Activated CD4-positive, alpha-beta T cell treated with anti-CD3 and anti-CD28 coated beads, Interleukin-2, amount 10 ng/mL, durations not matched to agents 7 days and 5 days (primary cell): ENCODE measurements around the gene MRTFB. TPM values are rescaled to one million over a fixed set of nuclear protein-coding genes. Genes with fewer than 3 reads are reported as not detected.

Experiments used
- CTCF ChIA-PET: fragments of 350-600 bp; sonication (Branson Sonifier 250); formaldehyde crosslinking; loops from one replicate; lab custom pipeline; 2021; ENCODE audit warnings: antibody characterized with exemption; lab: Charles Lee
- POLR2A ChIA-PET: fragments of 350-600 bp; sonication (Branson Sonifier 250); formaldehyde crosslinking; loops from one replicate; lab custom pipeline; 2021; ENCODE audit warnings: antibody characterized with exemption; lab: Charles Lee
- DNase-seq: peaks from one replicate; pipeline ENCODE4 v3.0.0-alpha.2; 2020
- H3K27ac Mint-ChIP-seq: one replicate; pipeline ENCODE4 v1.8.0; 2021; ENCODE audit warnings: mild to moderate bottlenecking, moderate library complexity, mixed read lengths
- H3K27me3 Mint-ChIP-seq: one replicate; pipeline ENCODE4 v1.8.0; 2021; ENCODE audit warnings: mixed read lengths
- H3K36me3 Mint-ChIP-seq: one replicate; pipeline ENCODE4 v1.8.0; 2021; ENCODE audit warnings: low read depth, mixed read lengths
- H3K4me1 Mint-ChIP-seq: one replicate; pipeline ENCODE4 v1.8.0; 2021; ENCODE audit warnings: mixed read lengths
- H3K4me3 Mint-ChIP-seq: one replicate; pipeline ENCODE4 v1.8.0; 2021; ENCODE audit warnings: mild to moderate bottlenecking, moderate library complexity, mixed read lengths
- H3K9me3 Mint-ChIP-seq: one replicate; pipeline ENCODE4 v1.8.0; 2021; ENCODE audit warnings: mixed read lengths
- total RNA-seq, 2 experiments: library from RNA; stranded (reverse); gene quantifications; one replicate each; pipeline ENCODE4 v1.2.3, GENCODE V29; 2021

The MRTFB gene
- total RNA-seq, 2 experiments from 2014 or later: 17.7 to 21.2 TPM

DNA sequence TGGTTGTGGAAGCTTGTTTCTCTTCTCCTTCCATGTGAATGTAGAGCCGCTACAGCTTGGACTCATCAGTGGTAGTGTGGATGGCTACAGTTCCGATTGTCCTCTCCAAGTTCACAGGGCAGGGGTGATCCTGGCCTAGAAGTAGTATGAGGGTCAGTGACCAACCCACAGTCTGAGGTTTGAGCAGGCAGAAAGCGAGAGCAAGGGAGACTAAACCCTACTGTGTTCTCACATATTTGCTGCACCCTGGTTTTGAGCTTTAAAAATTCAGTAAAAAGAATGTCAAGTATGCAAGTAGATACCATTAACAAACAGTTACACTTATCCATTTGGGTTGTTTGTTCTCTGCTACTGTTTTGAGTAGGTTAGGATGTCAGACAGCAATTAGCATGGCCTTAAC, 148.9 kb downstream of the MRTFB start:
- H3K27ac Mint-ChIP-seq: no peak overlapping the region
- peaks cover 4% of the 10 kb centered on the region for H3K9me3 Mint-ChIP-seq
- no peaks in the 10 kb centered on the region for H3K27me3 Mint-ChIP-seq
- no peaks in the 10 kb centered on the region for H3K4me1 Mint-ChIP-seq
- ChIA-PET CTCF (interaction anchor here (1.4 kb wide), 1 partner anchor 10 kb away, joined by 3 read pairs; no protein-coding TSS in a partner anchor), POLR2A (no interaction called here)
- no peak overlapping the region for H3K4me3 Mint-ChIP-seq
- DNase-seq: no peak
- H3K36me3 Mint-ChIP-seq: peaks cover 23% of the 10 kb centered on the region

DNA sequence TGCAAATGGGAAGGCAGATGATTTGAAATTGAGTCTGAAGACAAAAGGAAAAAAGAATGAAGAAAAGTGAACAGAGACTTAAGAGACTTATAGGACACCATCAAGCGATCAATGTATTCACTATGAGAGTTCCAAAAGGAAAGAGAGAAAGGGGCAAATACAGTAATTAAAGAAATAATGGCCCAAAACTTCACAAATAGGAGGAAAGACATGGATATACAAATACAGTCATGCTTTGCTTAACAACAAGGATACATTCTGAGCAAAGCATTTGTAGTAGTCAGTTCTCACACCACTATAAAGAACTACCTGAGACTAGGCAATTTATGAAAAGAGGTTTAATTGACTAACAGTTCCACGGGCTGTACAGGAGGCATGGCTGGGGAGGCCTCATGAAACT, 152.5 kb downstream of the MRTFB start:
- POLR2A ChIA-PET: no interaction called here
- CTCF ChIA-PET: no interaction called here
- no peaks in the 10 kb centered on the region for H3K4me1 Mint-ChIP-seq

DNA sequence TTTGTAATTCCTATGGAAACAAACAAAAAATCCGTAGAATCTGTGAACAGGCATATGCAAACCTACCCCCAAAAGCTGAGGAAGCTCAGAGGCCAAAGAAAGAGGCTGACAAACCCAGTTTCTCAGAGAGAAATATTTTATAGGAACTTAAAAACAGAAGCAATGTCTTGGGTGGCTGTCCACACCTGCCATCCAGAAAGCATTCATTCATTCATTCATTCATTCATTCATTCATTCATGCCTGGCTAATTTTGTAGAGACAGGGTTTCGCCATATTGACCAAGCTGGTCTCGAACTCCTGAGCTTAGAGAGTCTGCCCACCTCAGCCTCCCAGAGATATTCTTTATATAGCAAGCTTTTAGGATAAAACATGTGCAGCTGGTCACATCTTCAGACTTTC, 154.3 kb downstream of the MRTFB start:
- ChIA-PET CTCF (no interaction called here), POLR2A (no interaction called here)
- peaks cover 20% of the 10 kb centered on the region for H3K36me3 Mint-ChIP-seq
- H3K9me3 Mint-ChIP-seq: peaks cover 10% of the 10 kb centered on the region
- DNase-seq: no peak
- H3K27me3 Mint-ChIP-seq: no peaks in the 10 kb centered on the region
- no peaks in the 10 kb centered on the region for H3K4me1 Mint-ChIP-seq
- no peak overlapping the region for H3K4me3 Mint-ChIP-seq
- no peak overlapping the region for H3K27ac Mint-ChIP-seq

More for the DNA sequence above, 152.5 kb downstream of the MRTFB start:
- no peak for DNase-seq
- Mint-ChIP-seq H3K27ac (no peak overlapping the region), H3K36me3 (peaks cover 23% of the 10 kb centered on the region), H3K9me3 (peaks cover 8% of the 10 kb centered on the region), H3K4me3 (no peak overlapping the region), H3K27me3 (no peaks in the 10 kb centered on the region)

DNA sequence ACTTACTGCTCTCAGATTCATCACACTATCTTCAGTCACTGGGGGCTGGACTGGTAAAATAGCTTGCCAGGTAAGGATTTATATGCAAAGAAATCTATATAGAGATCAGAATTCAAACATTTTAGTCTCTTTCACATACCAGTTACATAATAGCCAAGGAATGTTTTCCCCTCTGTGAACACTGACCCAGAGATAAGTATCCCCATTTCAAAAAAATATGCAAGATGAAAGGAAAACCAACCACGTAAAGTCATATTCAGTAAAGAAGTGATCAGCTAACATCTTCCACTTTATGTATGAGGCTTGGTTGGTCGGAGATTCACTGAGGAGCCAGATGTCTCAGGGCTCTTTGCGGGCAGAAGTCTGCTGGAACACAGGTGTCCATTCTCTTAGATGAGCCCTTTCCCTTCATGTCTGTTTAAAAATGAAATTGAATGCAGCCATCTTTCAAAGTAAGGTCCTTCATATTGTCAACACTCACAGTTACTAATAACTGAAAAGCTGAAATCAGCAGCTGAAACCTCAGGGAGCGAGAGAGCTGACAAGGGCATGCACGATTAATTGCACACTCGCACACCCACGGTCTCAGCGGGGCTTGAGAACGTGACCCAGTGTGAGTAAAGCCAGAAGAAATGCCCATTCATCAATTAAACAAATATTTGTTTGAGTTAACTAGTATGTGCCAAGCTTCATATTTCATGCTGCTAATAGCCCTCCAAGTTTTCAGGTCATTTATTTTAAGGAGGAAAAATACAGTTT, 161.2 kb downstream of the MRTFB start:
- H3K4me3 Mint-ChIP-seq: no peak overlapping the region
- H3K4me1 Mint-ChIP-seq: no peaks in the 10 kb centered on the region
- no peak overlapping the region for H3K27ac Mint-ChIP-seq
- no peaks in the 10 kb centered on the region for H3K36me3 Mint-ChIP-seq
- DNase-seq: no peak
- ChIA-PET CTCF (interaction anchor here (0.6 kb wide), 1 partner anchor 8 kb away, joined by 3 read pairs; no protein-coding TSS in a partner anchor), POLR2A (no interaction called here)
- H3K27me3 Mint-ChIP-seq: no peaks in the 10 kb centered on the region
- H3K9me3 Mint-ChIP-seq: peaks cover 3% of the 10 kb centered on the region

DNA sequence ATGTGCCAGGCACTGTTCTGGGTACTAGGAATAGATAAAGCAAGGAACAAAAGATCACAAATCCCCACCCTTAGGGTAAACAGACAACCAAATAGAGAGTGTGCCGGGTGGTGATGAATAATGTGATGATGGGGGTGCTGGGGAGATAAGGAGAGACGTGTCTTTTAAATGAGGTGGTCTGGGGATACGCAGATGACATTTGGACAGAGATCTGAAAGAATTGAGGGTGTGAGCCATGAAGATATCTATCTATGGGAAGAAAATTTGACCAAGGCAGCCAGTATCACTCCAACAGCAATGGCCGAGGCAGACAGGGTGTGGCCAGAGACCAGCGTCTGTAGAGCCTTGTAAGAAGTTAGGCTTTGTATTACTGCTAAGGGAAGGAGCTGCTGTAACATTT, 165.3 kb downstream of the MRTFB start:
- Mint-ChIP-seq H3K4me1 (no peaks in the 10 kb centered on the region), H3K27ac (no peak overlapping the region), H3K4me3 (no peak overlapping the region), H3K27me3 (no peaks in the 10 kb centered on the region), H3K36me3 (peaks cover 2% of the 10 kb centered on the region), H3K9me3 (no peaks in the 10 kb centered on the region)
- no peak for DNase-seq
- POLR2A ChIA-PET: no interaction called here
- CTCF ChIA-PET: no interaction called here

DNA sequence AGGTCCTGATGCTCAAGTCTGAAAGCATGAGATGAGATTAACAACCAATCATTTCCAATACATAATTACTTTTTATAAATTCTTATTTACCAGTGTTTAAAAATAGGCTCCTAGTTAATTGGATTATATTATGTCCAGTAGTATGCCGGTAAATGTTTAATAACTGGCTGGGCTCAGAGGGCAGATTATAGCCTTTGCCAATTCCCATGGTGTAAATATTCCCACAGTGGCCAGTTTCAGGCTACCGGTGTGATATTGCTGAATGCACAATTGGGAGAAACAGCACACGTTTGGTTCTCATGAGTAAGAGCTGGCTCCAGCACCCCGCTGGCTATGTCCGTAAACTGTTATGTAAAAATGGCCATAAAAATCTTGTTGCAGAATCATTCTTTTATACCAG, 167.6 kb downstream of the MRTFB start:
- Mint-ChIP-seq H3K27ac (no peak overlapping the region), H3K4me1 (no peaks in the 10 kb centered on the region), H3K4me3 (no peak overlapping the region), H3K36me3 (peaks cover 2% of the 10 kb centered on the region), H3K9me3 (no peaks in the 10 kb centered on the region), H3K27me3 (no peaks in the 10 kb centered on the region)
- ChIA-PET CTCF (interaction anchor here (1.5 kb wide), 1 partner anchor 11 kb away, joined by 3 read pairs; no protein-coding TSS in a partner anchor), POLR2A (no interaction called here)
- DNase-seq: no peak

DNA sequence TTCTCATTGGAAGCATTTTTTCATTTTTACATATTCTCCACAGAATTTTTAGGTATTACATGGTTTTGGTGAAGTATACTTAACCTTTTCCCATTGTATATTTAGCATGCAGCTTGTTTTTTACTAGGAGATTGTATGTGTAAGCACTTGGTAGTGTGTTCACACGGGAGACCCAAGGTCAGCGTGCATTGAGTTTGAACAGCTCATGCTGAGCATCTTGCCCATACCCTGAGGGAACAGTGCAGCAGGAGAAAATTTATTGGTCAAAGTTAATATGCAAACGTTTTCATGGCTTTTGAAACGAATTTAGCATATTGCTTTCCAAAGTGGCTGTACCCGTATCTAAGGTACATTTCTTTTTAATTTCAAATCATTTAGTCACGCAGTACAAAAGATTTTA, 168.7 kb downstream of the MRTFB start:
- H3K4me3 Mint-ChIP-seq: no peak overlapping the region
- ChIA-PET CTCF (interaction anchor here (1.0 to 1.5 kb wide), 2 partner anchors 8 to 10 kb away, joined by 3 read pairs; no protein-coding TSS in a partner anchor), POLR2A (no interaction called here)
- no peaks in the 10 kb centered on the region for H3K27me3 Mint-ChIP-seq
- no peak overlapping the region for H3K27ac Mint-ChIP-seq
- no peaks in the 10 kb centered on the region for H3K9me3 Mint-ChIP-seq
- peaks cover 2% of the 10 kb centered on the region for H3K36me3 Mint-ChIP-seq
- no peak for DNase-seq
- no peaks in the 10 kb centered on the region for H3K4me1 Mint-ChIP-seq

- no peak for DNase-seq
- Mint-ChIP-seq H3K27me3 (no peaks in the 10 kb centered on the region), H3K4me3 (no peak overlapping the region), H3K4me1 (no peaks in the 10 kb centered on the region), H3K27ac (no peak overlapping the region), H3K9me3 (no peaks in the 10 kb centered on the region), H3K36me3 (peaks cover 2% of the 10 kb centered on the region)
- ChIA-PET POLR2A (no interaction called here), CTCF (interaction anchor here (1.0 to 1.5 kb wide), 2 partner anchors 8 to 9 kb away, joined by 3 read pairs; no protein-coding TSS in a partner anchor)
These were observed 169.2 kb downstream of the MRTFB start for GRCh38 chr16:14240219-14240843.

- CTCF ChIA-PET: interaction anchor here (0.6 to 1.0 kb wide), 2 partner anchors 9 to 1509 kb away, joined by 3 to 4 read pairs; no protein-coding TSS in a partner anchor
- Mint-ChIP-seq H3K4me1 (no peaks in the 10 kb centered on the region), H3K27me3 (no peaks in the 10 kb centered on the region), H3K27ac (no peak overlapping the region), H3K36me3 (peaks cover 2% of the 10 kb centered on the region), H3K4me3 (no peak overlapping the region), H3K9me3 (no peaks in the 10 kb centered on the region)
- DNase-seq: no peak
- POLR2A ChIA-PET: no interaction called here
These were observed 169.8 kb downstream of the MRTFB start for GRCh38 chr16:14240964-14241363.

GRCh38 chr16:14241631-14242030, 170.5 kb downstream of the MRTFB start:
- Mint-ChIP-seq H3K4me1 (no peaks in the 10 kb centered on the region), H3K36me3 (peaks cover 2% of the 10 kb centered on the region), H3K9me3 (no peaks in the 10 kb centered on the region), H3K27me3 (no peaks in the 10 kb centered on the region), H3K4me3 (no peak overlapping the region), H3K27ac (no peak overlapping the region)
- ChIA-PET CTCF (interaction anchor here (0.6 kb wide), 1 partner anchor 1509 kb away, joined by 4 read pairs; no protein-coding TSS in a partner anchor), POLR2A (no interaction called here)
- DNase-seq: no peak

DNA sequence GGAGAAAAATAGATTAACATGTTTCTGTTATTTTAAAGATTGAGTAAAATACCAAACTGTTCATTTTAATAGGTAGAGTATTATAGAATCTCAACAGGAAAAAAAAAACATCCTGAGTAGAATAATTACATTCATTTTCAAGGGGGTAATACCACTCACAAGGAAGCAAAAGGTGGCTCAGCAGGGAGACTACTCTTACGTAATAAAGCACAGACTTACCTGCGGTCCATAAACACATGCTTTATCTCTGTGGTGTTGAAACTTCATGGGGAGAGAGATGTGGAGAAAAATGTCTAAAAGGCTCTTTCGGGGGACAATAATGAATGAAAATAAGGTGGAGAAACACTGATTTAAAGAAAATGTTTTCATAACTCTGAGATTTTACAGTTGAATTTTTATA, 171.7 kb downstream of the MRTFB start:
- Mint-ChIP-seq H3K4me1 (no peaks in the 10 kb centered on the region), H3K4me3 (no peak overlapping the region), H3K27me3 (no peaks in the 10 kb centered on the region), H3K9me3 (no peaks in the 10 kb centered on the region), H3K27ac (no peak overlapping the region), H3K36me3 (peaks cover 2% of the 10 kb centered on the region)
- POLR2A ChIA-PET: no interaction called here
- CTCF ChIA-PET: no interaction called here
- DNase-seq: no peak

GRCh38 chr16:14244196-14245010, 173.3 kb downstream of the MRTFB start:
- H3K36me3 Mint-ChIP-seq: peaks cover 3% of the 10 kb centered on the region
- ChIA-PET POLR2A (no interaction called here), CTCF (interaction anchor here (0.7 kb wide), 2 partner anchors 17 to 325 kb away, joined by 3 read pairs; partner anchors contain the start of gene ERCC4)
- H3K27me3 Mint-ChIP-seq: no peaks in the 10 kb centered on the region
- H3K27ac Mint-ChIP-seq: no peak overlapping the region
- no peak overlapping the region for H3K4me3 Mint-ChIP-seq
- no peak for DNase-seq
- no peaks in the 10 kb centered on the region for H3K4me1 Mint-ChIP-seq
- H3K9me3 Mint-ChIP-seq: no peaks in the 10 kb centered on the region
